ENCODE results near the gene OR8J3.
"Not testable (repeated sequence)": the region's sequence is repeated elsewhere in the genome, so short reads cannot be mapped to it uniquely, and the experiment has no call there.

OR8J3 gene, protein sequence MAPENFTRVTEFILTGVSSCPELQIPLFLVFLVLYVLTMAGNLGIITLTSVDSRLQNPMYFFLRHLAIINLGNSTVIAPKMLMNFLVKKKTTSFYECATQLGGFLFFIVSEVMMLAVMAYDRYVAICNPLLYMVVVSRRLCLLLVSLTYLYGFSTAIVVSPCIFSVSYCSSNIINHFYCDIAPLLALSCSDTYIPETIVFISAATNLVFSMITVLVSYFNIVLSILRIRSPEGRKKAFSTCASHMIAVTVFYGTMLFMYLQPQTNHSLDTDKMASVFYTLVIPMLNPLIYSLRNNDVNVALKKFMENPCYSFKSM

DNA sequence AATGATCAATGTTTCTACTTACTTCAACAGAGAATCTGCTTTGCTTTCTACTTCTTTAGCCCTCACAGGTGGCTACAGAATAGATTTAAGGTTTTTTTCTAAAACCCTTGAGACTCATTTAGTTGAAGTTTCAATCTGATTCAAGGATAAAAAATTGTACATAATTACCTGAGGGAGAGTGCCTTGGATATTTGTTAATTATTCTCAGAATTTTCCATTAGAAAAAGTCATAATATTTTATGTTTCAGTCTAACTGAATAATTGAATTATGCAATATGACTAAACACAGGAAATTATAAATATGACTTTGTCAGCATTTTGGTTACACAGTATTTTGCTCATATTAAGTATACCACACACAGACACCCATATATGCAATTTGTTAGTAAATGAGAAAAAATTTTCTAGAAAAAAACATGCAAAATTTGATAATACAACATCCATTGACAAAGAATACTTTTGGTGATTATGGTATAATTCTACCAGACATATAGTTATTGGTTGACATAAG is at the start of gene OR8J3:
Gene OR8J3 (minus strand): TSS at position 51 of the 511 bp plus-strand sequence. CDS start 2,483 bp downstream, outside the sequence.
- DNase-seq: no peak

DNA sequence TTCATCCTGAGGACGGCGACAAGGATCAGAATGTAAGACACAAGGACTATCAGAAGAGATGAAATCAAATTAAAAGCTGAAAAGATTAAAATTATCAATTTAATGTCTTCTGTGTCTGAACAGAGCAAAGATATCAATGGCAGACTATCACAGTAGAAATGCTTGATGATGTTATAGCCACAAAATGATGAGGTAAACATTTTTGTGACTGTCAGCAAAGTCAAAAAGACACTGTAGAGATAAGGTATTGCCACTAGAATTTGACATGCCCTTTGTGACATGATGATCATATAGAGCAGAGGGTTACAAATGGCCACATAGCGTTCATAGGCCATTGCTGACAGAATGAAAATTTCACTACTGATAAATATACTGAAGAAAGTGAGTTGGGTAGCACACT is 48.6 kb upstream of the OR8J3 start:
- DNase-seq: no peak

DNA sequence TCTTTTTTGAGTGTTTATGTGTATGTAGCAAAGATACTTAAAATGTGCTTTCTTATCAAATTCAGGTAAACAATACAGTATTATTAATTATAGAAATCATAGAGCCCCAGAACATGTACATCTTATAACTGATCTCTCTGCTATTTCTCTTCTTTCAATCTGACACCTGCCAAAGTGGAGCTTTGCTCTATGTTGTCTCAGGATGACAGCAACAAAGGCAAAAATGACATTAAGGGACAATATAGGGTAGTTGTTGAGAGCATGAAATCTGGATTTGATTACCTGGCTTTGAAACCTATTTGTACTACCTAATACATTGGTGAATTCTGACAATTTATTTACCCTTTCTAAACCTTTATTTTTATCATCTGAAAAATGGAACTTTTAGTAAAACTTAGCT is 43.5 kb upstream of the OR8J3 start:
- DNase-seq: no peak

DNA sequence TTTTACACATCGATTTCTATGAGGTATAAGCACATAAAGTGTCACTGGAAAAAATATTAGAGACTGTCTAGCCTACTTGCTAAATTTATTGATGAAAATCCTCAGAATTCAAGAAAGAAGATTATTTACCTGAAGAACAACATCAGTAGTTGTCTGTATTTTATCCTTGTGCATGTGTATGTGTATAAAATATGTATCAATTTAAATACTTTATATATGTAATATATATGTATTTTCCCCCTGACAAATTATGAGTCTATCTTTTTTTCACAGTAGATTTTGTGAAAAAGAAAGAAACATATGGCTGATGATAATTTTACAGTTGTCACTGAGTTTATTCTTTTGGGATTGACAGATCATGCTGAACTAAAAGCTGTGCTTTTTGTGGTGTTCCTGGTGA is 36.3 kb upstream of the OR8J3 start, which contains the start of gene OR5J2:
Gene OR5J2 (plus strand): TSS at position 301 of the 400 bp plus-strand sequence. CDS start 0 bp downstream, at position 301.
- DNase-seq: no peak

DNA sequence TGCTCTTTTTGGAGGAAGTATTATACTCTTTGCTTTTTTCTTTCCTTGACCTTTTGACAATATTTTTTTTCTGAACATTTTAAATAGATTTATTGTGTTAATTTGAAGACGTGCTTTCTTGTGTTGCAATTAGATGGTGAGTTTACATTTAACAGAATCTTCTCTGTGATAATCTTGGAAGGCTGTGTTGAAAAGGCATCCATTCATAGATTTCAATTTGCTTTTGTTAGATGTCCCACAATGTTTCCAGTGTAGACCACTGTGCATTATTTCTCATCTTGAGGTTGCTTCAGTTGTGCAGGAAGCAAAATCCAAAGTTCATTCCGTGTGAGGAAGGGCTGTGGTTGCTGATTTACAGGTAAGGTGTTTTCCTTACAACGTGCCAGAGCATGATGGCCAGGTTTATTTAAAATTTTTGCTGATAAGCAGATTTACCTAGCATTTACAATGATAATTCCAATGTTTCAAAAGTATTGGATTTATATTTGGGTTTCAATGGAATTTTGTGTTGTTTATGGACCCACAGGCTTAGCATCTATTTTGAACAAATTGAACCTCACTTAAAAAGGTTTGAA is 32.3 kb upstream of the OR8J3 start:
- DNase-seq: no peak

DNA sequence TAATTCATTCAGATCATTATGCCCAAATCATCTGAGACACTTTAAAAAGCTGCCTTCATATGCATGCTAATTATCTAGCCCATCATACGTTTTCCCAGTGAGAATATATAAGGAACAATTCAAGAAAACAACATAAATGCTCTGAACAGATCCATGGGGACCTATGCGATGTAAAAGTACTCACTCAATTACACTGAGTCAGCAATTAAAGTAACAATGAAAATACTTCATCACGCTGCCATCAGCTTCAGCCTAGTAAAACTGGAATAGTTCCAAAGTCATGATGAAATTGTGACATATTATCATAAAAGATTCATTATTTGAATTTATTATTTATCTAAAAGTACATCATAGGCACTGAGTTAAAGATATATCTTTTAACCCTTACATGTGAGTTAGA is 23.8 kb upstream of the OR8J3 start:
- no peak for DNase-seq

DNA sequence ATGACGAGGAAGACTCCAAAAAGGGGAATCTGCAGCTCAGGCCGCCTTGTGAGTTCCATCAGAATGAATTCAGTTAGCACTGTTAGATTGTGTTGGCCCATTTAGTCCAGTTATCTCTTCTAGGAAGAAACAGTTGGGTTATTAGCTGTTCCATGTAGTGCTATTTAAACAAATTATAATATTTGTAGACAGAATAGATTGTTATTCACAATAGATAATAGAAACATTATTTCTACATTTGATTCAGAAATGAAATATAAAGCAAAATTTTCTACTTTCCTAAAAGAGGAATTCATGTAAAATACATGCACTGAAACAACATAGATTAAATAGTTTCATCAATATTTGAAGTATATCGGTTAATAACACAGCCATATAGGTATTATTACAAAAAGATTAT is 20.2 kb upstream of the OR8J3 start, which contains the start of gene OR8K5:
Gene OR8K5 (minus strand): TSS at position 101 of the 400 bp plus-strand sequence. CDS start 0 bp downstream, at position 101.
- DNase-seq: no peak

DNA sequence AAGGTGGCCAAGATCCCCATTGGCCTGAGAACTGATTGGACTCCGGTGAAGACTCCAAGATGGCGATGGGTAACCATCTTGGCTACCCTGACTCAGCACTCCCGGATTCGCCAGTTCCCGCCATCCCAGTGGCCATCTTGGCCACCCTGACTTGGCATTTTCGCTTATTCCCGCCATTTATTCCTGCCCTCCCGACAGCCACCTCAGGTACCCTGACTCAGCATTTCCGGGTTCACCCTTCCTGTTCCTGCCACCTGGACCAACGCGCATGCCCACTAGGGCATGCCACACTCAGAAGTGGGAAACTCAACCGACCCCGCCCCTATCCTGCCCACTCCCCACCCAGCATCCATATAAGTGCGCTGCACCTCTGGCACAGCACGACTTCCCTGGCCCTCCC is 12.3 kb upstream of the OR8J3 start:
- no peak for DNase-seq

DNA sequence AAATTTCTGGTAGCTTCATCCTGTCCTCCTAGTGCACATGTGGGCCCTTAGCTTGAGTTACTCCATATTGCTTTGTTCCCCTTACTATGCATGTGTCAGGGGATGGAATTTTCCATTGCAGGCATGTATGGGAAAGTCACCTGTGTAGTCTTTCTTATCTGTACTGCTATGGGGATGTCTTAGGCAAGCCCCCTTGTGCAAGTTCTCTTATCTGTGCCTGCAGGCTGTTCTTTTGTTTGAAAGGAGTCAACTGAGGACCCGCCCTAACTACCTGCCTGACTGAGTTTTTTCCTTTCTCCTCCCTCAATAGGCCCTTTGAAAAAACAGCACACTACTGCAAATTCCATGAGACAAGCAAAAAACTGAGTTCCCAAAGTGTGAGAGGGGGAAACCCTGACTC is 11.4 kb upstream of the OR8J3 start:
- no peak for DNase-seq

DNA sequence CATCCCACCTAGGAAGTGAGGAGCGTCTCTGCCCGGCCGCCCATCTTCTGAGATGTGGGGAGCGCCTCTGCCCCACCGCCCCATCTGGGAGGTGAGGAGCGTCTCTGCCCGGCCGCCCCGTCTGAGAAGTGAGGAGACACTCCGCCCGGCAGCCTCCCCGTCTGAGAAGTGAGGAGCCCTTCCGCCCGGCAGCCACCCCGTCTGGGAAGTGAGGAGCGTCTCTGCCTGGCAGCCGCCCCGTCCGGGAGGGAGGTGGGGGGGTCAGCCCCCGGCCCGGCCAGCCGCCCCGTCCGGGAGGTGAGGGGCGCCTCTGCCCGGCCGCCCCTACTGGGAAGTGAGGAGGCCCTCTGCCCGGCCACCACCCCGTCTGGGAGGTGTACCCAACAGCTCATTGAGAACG is 3.7 kb upstream of the OR8J3 start:
- DNase-seq: not testable (repeated sequence)

DNA sequence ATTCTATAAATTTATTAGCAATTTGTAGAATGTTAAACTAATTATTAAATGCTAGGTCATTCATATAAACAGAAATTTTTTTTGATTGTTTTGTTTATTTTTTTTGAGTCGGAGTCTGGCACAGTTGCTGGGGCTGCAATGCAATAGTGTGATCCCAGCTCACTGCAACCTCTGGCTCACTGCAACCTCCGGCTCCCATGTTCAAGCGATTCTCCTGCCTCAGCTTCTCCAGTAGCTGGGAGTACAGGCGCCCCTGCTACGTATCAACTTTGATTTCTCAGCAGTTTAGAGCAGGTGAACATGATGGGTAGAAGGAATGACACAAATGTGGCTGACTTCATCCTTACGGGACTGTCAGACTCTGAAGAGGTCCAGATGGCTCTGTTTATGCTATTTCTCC is 17.9 kb downstream of the OR8J3 start, which contains the start of gene OR8H3:
Gene OR8H3 (plus strand): TSS at position 301 of the 400 bp plus-strand sequence. CDS start 0 bp downstream, at position 301.
- no peak for DNase-seq

DNA sequence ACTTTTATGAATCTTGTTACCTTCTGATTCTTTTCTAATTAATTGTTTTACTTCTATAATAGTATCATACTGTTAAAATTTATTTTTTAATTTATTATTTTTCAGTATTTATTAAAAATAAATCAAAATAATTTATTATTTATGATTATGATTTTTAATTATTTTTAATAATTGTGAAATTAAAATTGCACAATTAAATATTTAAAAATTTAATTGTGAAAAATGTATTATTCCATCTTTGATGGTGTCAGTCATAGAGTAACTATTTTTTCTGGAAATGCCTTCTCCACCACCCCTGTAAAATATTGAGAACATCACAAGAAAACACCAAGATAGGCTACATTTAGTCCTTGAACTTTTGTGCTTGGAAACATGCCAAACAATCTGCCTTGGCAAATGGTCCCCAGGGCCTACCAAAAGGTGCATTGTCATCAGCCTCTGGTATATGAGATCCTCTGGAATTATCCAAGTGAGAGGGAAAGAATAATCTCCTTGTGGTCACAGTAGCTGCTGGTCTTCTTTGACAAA is 36.7 kb downstream of the OR8J3 start, which contains the start of gene OR8H2:
Gene OR8H2 (plus strand): TSS at position 478 of the 528 bp plus-strand sequence. CDS start 1,356 bp downstream, outside the sequence.
- DNase-seq: no peak

DNA sequence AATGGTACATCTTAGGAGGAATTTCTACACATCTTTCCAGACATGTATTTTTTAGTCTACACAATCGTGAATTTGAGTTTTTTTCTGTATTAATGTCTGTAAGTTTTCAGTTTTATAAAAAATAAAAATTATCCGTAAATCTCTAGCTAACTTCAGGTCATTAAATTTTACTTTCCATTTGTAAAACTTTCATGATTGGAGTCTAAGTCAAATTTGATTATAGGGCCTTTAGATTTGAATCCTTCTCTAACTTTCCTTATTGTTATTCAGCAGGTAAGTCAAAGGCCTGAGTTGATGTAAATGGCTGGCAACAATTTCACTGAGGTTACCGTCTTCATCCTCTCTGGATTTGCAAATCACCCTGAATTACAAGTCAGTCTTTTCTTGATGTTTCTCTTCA is 47.0 kb downstream of the OR8J3 start, which contains the start of gene OR8I2:
Gene OR8I2 (plus strand): TSS at position 301 of the 400 bp plus-strand sequence. CDS start 0 bp downstream, at position 301.
- DNase-seq: no peak

DNA sequence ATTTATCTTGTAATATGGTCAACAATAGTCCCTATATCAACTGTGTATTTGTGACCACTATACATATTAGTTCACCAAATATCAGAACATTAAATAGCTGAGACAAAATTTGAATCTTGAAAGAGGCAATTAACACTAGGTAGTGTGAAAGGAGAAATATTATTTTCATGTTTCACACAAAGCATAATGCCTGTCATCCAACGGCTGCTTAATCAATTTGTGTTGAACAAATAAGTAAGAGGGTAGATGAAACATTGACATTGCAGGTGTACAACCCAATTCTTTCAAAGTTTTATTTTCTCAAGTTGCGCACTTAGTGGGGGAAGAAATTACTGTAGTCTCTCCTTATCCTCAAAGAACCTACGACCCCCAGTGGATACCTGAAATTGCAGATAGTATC is 50.3 kb downstream of the OR8J3 start:
- DNase-seq: no peak
